Neural cell (in vitro differentiated cells): Measurements from ENCODE around the gene ARSB. TPM values are rescaled to one million over a fixed set of nuclear protein-coding genes. Genes with fewer than 3 reads are reported as not detected.
"Not testable (repeated sequence)": the region's sequence is repeated elsewhere in the genome, so short reads cannot be mapped to it uniquely, and the experiment has no call there.

Experiments used
- H2AFZ ChIP-seq: fragments of 200-600, 300-800 bp; sonication (generic), shearing (Covaris generic); 2 replicates; pipeline ENCODE4 v1.6.0; 2014; ENCODE audit warnings: low read depth, mild to moderate bottlenecking, antibody characterized with exemption, low read length, moderate library complexity
- H3F3A ChIP-seq: fragments of 200-600 bp; shearing (Covaris generic); 2 replicates; pipeline ENCODE4 v1.6.1; 2016; ENCODE audit warnings: mild to moderate bottlenecking, moderate library complexity, mixed read lengths, antibody characterized with exemption, low read length; ENCODE audit not compliant: insufficient read depth, poor library complexity, severe bottlenecking
- H3K27ac ChIP-seq: fragments of 200-600, 300-800 bp; sonication (generic), shearing (Covaris generic); 2 replicates; pipeline ENCODE4 v1.5.1; 2014; ENCODE audit warnings: mild to moderate bottlenecking, low read length, moderate library complexity
- H3K27me3 ChIP-seq: fragments of 300-800, 200-600 bp; sonication (generic), shearing (Covaris generic); 2 replicates; pipeline ENCODE4 v1.6.0; 2014; ENCODE audit warnings: mild to moderate bottlenecking, low read depth, low read length, moderate library complexity; ENCODE audit not compliant: insufficient read depth
- H3K36me3 ChIP-seq: fragments of 300-800, 200-600 bp; sonication (generic), shearing (Covaris generic); 2 replicates; pipeline ENCODE4 v1.5.1; 2014; ENCODE audit warnings: mild to moderate bottlenecking, antibody characterized with exemption, low read length, moderate library complexity; ENCODE audit not compliant: insufficient read depth
- H3K4me2 ChIP-seq: fragments of 300-800, 200-600 bp; sonication (generic), shearing (Covaris generic); 2 replicates; pipeline ENCODE4 v1.6.0; 2014; ENCODE audit warnings: mild to moderate bottlenecking, low read length
- H3K4me3 ChIP-seq: fragments of 300-800, 200-600 bp; sonication (generic), shearing (Covaris generic); 2 replicates; pipeline ENCODE4 v1.5.1; 2014; ENCODE audit warnings: mild to moderate bottlenecking, low read length, moderate library complexity
- H3K79me2 ChIP-seq: fragments of 200-600 bp; shearing (Covaris generic); replicated peaks from 2 replicates; pipeline ENCODE4 v1.6.0; 2014; ENCODE audit warnings: mild to moderate bottlenecking, low read length, moderate library complexity; ENCODE audit not compliant: insufficient read depth
- H3K9ac ChIP-seq: fragments of 300-800, 200-600 bp; sonication (generic), shearing (Covaris generic); 2 replicates; pipeline ENCODE4 v1.6.1; 2016; ENCODE audit warnings: mild to moderate bottlenecking, low read length, mixed read lengths
- H3K9me2 ChIP-seq: fragments of 200-600 bp; shearing (Covaris generic); 2 replicates; pipeline ENCODE4 v1.6.1; 2016; ENCODE audit warnings: mild to moderate bottlenecking, low read length, mixed read lengths; ENCODE audit not compliant: insufficient read depth
- H3K9me3 ChIP-seq: fragments of 200-600, 300-800 bp; sonication (generic), shearing (Covaris generic); 2 replicates; pipeline ENCODE4 v1.6.1; 2016; ENCODE audit warnings: mild to moderate bottlenecking, mixed run types, low read length, moderate library complexity, mixed read lengths
- H4K20me1 ChIP-seq: fragments of 200-600 bp; shearing (Covaris generic); 2 replicates; pipeline ENCODE4 v1.6.1; 2016; ENCODE audit warnings: mild to moderate bottlenecking, mixed run types; ENCODE audit not compliant: insufficient read depth
- CTCF ChIP-seq: fragments of 450-650 bp; IDR thresholded peaks from 2 replicates; pipeline ENCODE4 v1.5.1; 2014; ENCODE audit warnings: antibody characterized with exemption, mild to moderate bottlenecking, moderate library complexity; ENCODE audit not compliant: poor library complexity, severe bottlenecking
- EP300 ChIP-seq: fragments of 450-650 bp; conservative IDR thresholded peaks from 2 replicates; pipeline ENCODE4 v1.6.1; 2014; ENCODE audit warnings: antibody characterized with exemption, mild to moderate bottlenecking, moderate library complexity; ENCODE audit not compliant: poor library complexity, severe bottlenecking
- EZH2 ChIP-seq: fragments of 200-600, 300-800 bp; shearing (Covaris generic), sonication (generic); IDR thresholded peaks from 2 replicates; pipeline ENCODE4 v1.6.1; 2014; ENCODE audit warnings: antibody characterized with exemption, low read length, borderline replicate concordance, mild to moderate bottlenecking; ENCODE audit not compliant: insufficient read depth, poor library complexity, severe bottlenecking
- MXI1 ChIP-seq: fragments of 450-650 bp; conservative IDR thresholded peaks from 2 replicates; pipeline ENCODE4 v1.6.1; 2014; ENCODE audit warnings: antibody characterized with exemption, mild to moderate bottlenecking; ENCODE audit not compliant: poor library complexity, severe bottlenecking
- POLR2AphosphoS5 ChIP-seq: IDR thresholded peaks from 2 replicates; pipeline ENCODE4 v1.6.1; 2012
- RAD21 ChIP-seq: fragments of 450-650 bp; conservative IDR thresholded peaks from 2 replicates; pipeline ENCODE4 v1.6.1; 2014; ENCODE audit warnings: antibody characterized with exemption, mild to moderate bottlenecking, moderate library complexity
- SMC3 ChIP-seq: fragments of 450-650 bp; conservative IDR thresholded peaks from 2 replicates; pipeline ENCODE4 v1.6.1; 2014; ENCODE audit warnings: antibody characterized with exemption, mild to moderate bottlenecking, moderate library complexity; ENCODE audit not compliant: poor library complexity
- TAF1 ChIP-seq: IDR thresholded peaks from 2 replicates; pipeline ENCODE4 v1.6.1; 2012; ENCODE audit warnings: low read depth
- polyA plus RNA-seq: library from polyadenylated mRNA; depleted of rRNA; stranded (reverse); fragments of >200 nt; gene quantifications from 2 replicates; pipeline ENCODE4 v1.2.3, GENCODE V29; 2014
- TF ChIP-seq, protein P1 (sequence below): IDR thresholded peaks from 2 replicates; pipeline ENCODE4 v1.6.1; 2012; ENCODE audit warnings: borderline replicate concordance

Gene ARSB
- polyA plus RNA-seq, 1 donor from 2014 or later: 8.7 TPM

GRCh38 chr5:78855026-78855425 is 130.1 kb downstream of the ARSB start:
- Histone ChIP-seq H3F3A (no peaks in the 10 kb centered on the region), H3K4me3 (no peak overlapping the region), H3K79me2 (no peaks in the 10 kb centered on the region), H4K20me1 (no peaks in the 10 kb centered on the region), H2AFZ (no peak overlapping the region), H3K9me2 (no peaks in the 10 kb centered on the region), H3K27me3 (no peaks in the 10 kb centered on the region), H3K4me2 (no peak overlapping the region), H3K27ac (no peak overlapping the region), H3K9me3 (no peaks in the 10 kb centered on the region), H3K9ac (no peak overlapping the region), H3K36me3 (no peaks in the 10 kb centered on the region)
- TF ChIP-seq POLR2AphosphoS5 (no peak), MXI1 (no peak), CTCF (no peak), RAD21 (no peak), EP300 (no peak), SMC3 (no peak), EZH2 (no peak), TAF1 (no peak)
- TF ChIP-seq, protein P1, sequence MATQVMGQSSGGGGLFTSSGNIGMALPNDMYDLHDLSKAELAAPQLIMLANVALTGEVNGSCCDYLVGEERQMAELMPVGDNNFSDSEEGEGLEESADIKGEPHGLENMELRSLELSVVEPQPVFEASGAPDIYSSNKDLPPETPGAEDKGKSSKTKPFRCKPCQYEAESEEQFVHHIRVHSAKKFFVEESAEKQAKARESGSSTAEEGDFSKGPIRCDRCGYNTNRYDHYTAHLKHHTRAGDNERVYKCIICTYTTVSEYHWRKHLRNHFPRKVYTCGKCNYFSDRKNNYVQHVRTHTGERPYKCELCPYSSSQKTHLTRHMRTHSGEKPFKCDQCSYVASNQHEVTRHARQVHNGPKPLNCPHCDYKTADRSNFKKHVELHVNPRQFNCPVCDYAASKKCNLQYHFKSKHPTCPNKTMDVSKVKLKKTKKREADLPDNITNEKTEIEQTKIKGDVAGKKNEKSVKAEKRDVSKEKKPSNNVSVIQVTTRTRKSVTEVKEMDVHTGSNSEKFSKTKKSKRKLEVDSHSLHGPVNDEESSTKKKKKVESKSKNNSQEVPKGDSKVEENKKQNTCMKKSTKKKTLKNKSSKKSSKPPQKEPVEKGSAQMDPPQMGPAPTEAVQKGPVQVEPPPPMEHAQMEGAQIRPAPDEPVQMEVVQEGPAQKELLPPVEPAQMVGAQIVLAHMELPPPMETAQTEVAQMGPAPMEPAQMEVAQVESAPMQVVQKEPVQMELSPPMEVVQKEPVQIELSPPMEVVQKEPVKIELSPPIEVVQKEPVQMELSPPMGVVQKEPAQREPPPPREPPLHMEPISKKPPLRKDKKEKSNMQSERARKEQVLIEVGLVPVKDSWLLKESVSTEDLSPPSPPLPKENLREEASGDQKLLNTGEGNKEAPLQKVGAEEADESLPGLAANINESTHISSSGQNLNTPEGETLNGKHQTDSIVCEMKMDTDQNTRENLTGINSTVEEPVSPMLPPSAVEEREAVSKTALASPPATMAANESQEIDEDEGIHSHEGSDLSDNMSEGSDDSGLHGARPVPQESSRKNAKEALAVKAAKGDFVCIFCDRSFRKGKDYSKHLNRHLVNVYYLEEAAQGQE: no peak

GRCh38 chr5:78851891-78852290 is 133.2 kb downstream of the ARSB start:
- H3K9me3 ChIP-seq, H3K9me2 ChIP-seq, H2AFZ ChIP-seq, H4K20me1 ChIP-seq, H3F3A ChIP-seq, H3K36me3 ChIP-seq, H3K27me3 ChIP-seq, H3K4me3 ChIP-seq, H3K27ac ChIP-seq, H3K4me2 ChIP-seq, H3K9ac ChIP-seq, H3K79me2 ChIP-seq: not testable (repeated sequence)

DNA sequence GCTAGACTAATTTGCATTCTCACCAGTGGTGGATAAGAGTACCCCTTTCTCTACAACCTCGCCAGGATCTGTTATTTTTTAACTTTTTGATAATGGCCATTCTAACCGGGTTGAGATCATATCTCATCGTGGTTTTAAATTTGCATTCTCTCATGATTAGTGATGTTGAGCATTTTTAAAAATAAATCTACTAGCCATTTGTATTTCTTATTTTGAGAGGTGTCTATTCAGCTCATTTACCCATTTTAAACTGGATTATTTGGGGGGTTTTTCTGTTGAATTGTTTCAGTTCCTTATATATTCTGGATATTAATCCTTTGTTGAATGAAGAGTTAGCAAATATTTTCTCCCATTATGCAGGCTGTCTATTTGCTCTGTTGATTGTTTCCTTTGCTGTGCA is 139.6 kb downstream of the ARSB start:
- Histone ChIP-seq H3K4me3 (no peak overlapping the region), H3K27ac (no peak overlapping the region), H3K9me2 (no peaks in the 10 kb centered on the region), H3K36me3 (no peaks in the 10 kb centered on the region), H3K79me2 (no peaks in the 10 kb centered on the region), H3K9ac (no peak overlapping the region), H3K27me3 (no peaks in the 10 kb centered on the region), H3F3A (no peaks in the 10 kb centered on the region), H3K9me3 (peaks cover 3% of the 10 kb centered on the region), H4K20me1 (no peaks in the 10 kb centered on the region), H3K4me2 (no peak overlapping the region), H2AFZ (no peak overlapping the region)
- TF ChIP-seq SMC3 (no peak), CTCF (no peak), TAF1 (no peak)
- TF ChIP-seq, protein P1: no peak
